ENCODE measurements around the gene MTPN. TPM values are rescaled to one million over a fixed set of nuclear protein-coding genes. Genes with fewer than 3 reads are reported as not detected.

The MTPN gene
- total RNA-seq, 1 donor: 172 TPM

DNA sequence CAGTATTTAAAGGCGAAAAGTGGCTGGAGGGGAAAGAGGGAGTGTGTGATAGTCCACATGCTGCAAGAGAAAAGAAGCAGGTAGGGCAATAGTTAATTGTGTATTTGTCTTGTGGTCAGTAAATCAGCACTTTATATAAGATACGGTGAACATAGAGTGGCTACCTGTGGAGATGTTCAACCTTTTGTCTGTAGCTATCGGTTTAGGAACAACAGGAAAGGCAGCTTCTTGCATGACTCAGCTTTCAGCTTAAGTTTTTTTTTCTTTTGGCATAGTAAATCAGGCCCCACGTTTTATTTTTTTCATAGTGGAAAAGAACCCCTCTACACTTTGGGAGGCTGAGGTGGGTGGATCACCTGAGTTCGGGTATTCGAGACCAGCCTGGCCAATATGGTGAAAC, 14.2 kb upstream of the MTPN start:
- H3K4me3 ChIP-seq (ENCODE audit: low read depth, low read length): no peak overlapping the region
- TF ChIP-seq, protein P1, sequence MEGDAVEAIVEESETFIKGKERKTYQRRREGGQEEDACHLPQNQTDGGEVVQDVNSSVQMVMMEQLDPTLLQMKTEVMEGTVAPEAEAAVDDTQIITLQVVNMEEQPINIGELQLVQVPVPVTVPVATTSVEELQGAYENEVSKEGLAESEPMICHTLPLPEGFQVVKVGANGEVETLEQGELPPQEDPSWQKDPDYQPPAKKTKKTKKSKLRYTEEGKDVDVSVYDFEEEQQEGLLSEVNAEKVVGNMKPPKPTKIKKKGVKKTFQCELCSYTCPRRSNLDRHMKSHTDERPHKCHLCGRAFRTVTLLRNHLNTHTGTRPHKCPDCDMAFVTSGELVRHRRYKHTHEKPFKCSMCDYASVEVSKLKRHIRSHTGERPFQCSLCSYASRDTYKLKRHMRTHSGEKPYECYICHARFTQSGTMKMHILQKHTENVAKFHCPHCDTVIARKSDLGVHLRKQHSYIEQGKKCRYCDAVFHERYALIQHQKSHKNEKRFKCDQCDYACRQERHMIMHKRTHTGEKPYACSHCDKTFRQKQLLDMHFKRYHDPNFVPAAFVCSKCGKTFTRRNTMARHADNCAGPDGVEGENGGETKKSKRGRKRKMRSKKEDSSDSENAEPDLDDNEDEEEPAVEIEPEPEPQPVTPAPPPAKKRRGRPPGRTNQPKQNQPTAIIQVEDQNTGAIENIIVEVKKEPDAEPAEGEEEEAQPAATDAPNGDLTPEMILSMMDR (IDR thresholded peaks at IDR 0.05; ENCODE audit: insufficient read depth, low read length): no peak
- DNase-seq (ENCODE audit: low read depth): no peak

DNA sequence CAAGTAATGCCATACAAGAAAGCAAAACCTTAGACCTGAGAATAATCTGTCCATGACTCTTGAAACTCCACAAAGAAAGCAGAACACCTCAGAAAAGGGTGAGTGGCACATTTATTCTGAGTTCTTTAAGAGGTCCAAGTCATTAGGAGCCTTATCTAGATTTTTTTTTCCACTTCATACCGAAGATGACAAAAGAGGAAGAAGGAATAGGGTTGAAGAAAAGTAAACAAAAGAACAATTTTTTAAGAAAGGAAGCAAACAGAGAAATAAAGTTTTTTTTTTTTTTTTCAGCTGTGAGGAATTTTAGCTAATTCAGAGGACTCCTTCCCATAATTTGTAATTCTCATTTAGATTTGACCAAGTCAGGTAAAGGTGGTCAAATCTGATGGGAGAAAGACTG, 13.1 kb upstream of the MTPN start:
- no peak overlapping the region for H3K4me3 ChIP-seq (ENCODE audit: low read depth, low read length)
- DNase-seq (ENCODE audit: low read depth): no peak
- TF ChIP-seq, protein P1 (IDR thresholded peaks at IDR 0.05; ENCODE audit: insufficient read depth, low read length): no peak

DNA sequence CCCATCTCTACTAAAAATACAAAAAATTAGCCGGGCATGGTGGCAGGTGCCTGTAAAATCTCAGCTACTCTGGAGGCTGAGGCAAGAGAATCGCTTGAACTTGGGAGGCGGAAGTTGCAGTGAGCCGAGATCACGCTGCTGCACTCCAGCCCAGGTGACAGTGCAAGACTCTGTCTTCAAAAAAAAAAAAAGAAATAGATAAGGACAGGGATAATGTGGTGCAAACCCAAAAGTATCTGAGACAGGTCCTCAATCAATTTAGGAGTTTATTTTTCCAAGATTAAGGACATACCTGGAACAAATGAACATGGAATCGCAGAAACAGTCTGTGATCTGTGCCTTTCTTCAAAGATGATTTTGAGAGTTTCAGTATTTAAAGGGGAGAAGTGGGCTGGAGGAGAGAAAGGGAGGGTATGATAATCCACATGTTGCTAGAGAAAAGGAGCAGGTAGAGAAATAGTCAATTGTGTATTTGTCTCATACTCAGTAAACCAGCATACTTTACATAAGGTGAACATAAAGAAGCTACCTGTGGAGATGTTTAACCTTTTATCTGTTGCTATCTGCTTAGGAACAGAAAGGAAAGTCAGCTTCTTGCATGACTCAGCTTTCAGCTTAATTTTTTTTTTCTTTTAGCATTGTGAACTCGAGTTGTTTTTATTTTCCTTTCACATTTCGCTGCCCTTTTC, 4.9 kb upstream of the MTPN start:
- DNase-seq (ENCODE audit: low read depth): no peak
- no peak overlapping the region for H3K4me3 ChIP-seq (ENCODE audit: low read depth, low read length)
- TF ChIP-seq, protein P1 (IDR thresholded peaks at IDR 0.05; ENCODE audit: insufficient read depth, low read length): no peak

DNA sequence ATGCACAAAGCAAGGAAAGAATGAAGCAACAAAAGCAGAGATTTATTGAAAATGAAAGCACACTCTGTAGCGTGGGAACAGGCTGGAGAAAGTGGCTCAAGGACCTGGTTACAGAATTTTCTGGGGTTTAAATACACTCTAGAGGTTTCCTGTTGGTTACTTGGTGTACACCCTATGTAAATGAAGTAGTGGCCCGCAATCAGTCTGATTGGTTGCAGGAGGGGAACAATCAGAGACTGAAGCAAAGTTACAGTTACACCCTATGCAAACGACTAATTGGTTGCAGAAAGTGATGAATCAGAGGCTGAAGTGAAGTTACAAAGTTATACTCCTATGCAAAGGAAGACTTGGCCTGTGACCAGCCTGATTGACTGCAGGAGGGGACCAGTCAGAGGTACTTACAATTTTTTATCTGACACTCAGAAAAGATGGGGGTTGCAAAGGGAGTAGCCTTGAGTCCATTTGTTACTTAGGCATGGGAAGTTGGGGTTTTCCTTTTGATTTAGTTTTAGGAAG, 3.6 kb upstream of the MTPN start:
- DNase-seq (ENCODE audit: low read depth): peak; percentile 60
- no peak overlapping the region for H3K4me3 ChIP-seq (ENCODE audit: low read depth, low read length)
- TF ChIP-seq, protein P1 (IDR thresholded peaks at IDR 0.05; ENCODE audit: insufficient read depth, low read length): no peak

DNA sequence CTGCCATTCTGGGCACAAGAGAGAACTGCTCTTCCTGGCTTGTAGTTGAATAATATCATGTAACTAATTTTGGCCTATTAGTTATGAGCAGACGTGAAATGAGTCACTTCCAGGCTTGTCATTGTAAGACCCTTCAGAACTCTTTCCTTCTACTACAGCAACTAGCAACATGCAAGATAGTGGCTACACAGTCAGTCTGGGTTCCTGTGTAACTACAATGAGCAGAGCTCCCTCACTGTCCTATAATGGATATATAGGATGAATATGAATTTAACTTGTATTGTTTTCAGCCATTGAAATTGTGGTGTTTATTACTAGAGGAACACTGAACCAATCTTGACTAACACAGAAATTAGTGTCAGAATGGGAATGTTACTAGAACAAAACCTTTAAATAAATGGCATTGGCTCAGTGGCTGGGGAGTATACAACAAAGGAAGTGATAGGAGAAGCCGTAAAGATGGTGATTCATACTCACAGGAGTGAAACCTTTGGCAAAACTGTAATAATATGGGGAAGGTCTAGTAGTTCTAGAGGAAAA, 2.9 kb upstream of the MTPN start:
- TF ChIP-seq, protein P1 (IDR thresholded peaks at IDR 0.05; ENCODE audit: insufficient read depth, low read length): no peak
- peak overlapping the region; percentile 5 for H3K4me3 ChIP-seq (ENCODE audit: low read depth, low read length)
- peak; percentile 61 for DNase-seq (ENCODE audit: low read depth)

DNA sequence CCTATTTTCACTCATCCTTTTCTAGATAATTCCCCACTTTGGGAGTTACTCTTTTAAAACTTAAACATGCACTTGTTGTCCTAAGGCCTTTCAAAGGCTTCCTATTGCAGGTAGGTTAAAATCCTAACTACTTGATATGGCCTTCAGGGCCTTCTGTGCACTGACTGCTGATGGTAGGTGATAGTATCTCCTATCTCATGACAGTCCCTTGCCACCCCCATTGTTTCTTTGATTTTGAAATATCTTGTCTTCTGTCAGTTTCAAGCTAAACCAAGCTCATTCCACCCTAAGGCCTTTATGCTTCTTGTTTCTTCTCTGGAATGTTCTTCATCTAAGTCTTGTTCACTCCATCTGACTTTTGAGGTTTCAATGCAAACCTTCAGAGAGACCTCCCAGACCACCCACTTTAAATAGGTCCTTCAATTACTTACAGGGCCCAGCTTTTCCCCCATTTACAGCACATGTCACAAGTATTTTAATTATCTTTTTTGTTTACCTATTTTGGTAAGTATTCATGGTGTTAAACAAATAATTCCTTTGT, 2.4 kb upstream of the MTPN start:
- TF ChIP-seq, protein P1 (IDR thresholded peaks at IDR 0.05; ENCODE audit: insufficient read depth, low read length): no peak
- H3K4me3 ChIP-seq (ENCODE audit: low read depth, low read length): no peak overlapping the region
- DNase-seq (ENCODE audit: low read depth): no peak
